ENCODE results near the gene ITGB6.

DNA sequence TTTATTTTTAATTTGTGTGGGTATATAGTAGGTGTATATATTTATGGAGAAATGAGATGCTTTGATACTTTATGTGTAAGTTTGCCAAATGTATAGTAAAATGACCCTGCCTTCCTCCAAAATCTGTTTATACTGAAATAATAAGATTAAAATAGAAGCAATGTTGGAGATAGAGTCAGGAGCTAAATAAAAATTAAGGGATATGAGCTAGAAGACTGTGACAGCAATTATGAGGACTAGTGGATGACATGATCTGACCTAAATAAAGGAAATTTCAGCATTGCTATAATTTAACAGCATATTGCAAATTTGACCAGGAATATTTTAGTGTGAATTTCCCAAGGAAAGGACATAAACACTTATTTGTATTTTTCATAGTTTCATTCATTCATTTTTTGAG, 60.7 kb downstream of the ITGB6 start:
- TF ChIP-seq, protein P1, sequence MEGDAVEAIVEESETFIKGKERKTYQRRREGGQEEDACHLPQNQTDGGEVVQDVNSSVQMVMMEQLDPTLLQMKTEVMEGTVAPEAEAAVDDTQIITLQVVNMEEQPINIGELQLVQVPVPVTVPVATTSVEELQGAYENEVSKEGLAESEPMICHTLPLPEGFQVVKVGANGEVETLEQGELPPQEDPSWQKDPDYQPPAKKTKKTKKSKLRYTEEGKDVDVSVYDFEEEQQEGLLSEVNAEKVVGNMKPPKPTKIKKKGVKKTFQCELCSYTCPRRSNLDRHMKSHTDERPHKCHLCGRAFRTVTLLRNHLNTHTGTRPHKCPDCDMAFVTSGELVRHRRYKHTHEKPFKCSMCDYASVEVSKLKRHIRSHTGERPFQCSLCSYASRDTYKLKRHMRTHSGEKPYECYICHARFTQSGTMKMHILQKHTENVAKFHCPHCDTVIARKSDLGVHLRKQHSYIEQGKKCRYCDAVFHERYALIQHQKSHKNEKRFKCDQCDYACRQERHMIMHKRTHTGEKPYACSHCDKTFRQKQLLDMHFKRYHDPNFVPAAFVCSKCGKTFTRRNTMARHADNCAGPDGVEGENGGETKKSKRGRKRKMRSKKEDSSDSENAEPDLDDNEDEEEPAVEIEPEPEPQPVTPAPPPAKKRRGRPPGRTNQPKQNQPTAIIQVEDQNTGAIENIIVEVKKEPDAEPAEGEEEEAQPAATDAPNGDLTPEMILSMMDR (conservative IDR thresholded peaks at IDR 0.05), result no peak
- TF ChIP-seq ZFX (IDR thresholded peaks at IDR 0.05), result no peak

All from C4-2B (cell line).